HTERT RPE-1 (cell line): ENCODE measurements around the gene GNB2.
"Not testable (repeated sequence)": the region's sequence is repeated elsewhere in the genome, so short reads cannot be mapped to it uniquely, and the experiment has no call there.

Experiments
- in situ Hi-C: fragments of 300-500 bp; cut with MboI; formaldehyde crosslinking; loops from 4 replicates; pipeline ENCODE4 v1.14.3; 2020; ENCODE audit warnings: low sequenced_read_pairs

Gene GNB2

GRCh38 chr7:100662194-100662776, 11.3 kb upstream of the GNB2 start:
- in situ Hi-C loops, result not testable (repeated sequence)

GRCh38 chr7:100665168-100665726, 8.3 kb upstream of the GNB2 start:
- in situ Hi-C loops, result no loop called here

GRCh38 chr7:100667331-100668068, 6.0 kb upstream of the GNB2 start:
- in situ Hi-C loops, result no loop called here

- in situ Hi-C loops, result no loop called here
These were observed 5.5 kb upstream of the GNB2 start for GRCh38 chr7:100668069-100668449.

- in situ Hi-C loops, result not testable (repeated sequence)
These were observed 4.4 kb upstream of the GNB2 start for GRCh38 chr7:100669106-100669505.

- in situ Hi-C loops, result no loop called here
These were observed 3.5 kb upstream of the GNB2 start for GRCh38 chr7:100670074-100670473.

GRCh38 chr7:100671353-100672327, 1.9 kb upstream of the GNB2 start:
- in situ Hi-C loops, result no loop called here

- in situ Hi-C loops, result no loop called here
These were observed 436 bp downstream of the GNB2 start for GRCh38 chr7:100673942-100674410.

GRCh38 chr7:100674411-100675104, 1.0 kb downstream of the GNB2 start:
- in situ Hi-C loops, result no loop called here

- in situ Hi-C loops, result no loop called here
These were observed 1.5 kb downstream of the GNB2 start for GRCh38 chr7:100675105-100675451.

- in situ Hi-C loops, result no loop called here
These were observed 2.2 kb downstream of the GNB2 start for GRCh38 chr7:100675581-100676350.

- in situ Hi-C loops, result no loop called here
These were observed 3.2 kb downstream of the GNB2 start for GRCh38 chr7:100676501-100677306.

- in situ Hi-C loops, result no loop called here
These were observed 4.0 kb downstream of the GNB2 start for GRCh38 chr7:100677308-100678267.

- in situ Hi-C loops, result no loop called here
These were observed 4.9 kb downstream of the GNB2 start for GRCh38 chr7:100678291-100678984.

- in situ Hi-C loops, result no loop called here
These were observed 5.8 kb downstream of the GNB2 start for GRCh38 chr7:100679129-100679926.

- in situ Hi-C loops, result no loop called here
These were observed 6.5 kb downstream of the GNB2 start for GRCh38 chr7:100679927-100680575.
